ENCODE results near the gene DDX3X.
A peak's percentile ranks its signal among the peaks of the same experiment; 100 is the strongest.
"Not testable (repeated sequence)": the region's sequence is repeated elsewhere in the genome, so short reads cannot be mapped to it uniquely, and the experiment has no call there.

The DDX3X gene

GRCh38 chrX:41373989-41374606 lies 40.1 kb downstream of the DDX3X start:
- DNase-seq, result no peak

GRCh38 chrX:41377624-41378023 lies 43.7 kb downstream of the DDX3X start:
- peak in 1 of 5 donors; percentile 12 for DNase-seq

- no peak for DNase-seq
Measured at GRCh38 chrX:41381685-41382084, 47.7 kb downstream of the DDX3X start.

DNA sequence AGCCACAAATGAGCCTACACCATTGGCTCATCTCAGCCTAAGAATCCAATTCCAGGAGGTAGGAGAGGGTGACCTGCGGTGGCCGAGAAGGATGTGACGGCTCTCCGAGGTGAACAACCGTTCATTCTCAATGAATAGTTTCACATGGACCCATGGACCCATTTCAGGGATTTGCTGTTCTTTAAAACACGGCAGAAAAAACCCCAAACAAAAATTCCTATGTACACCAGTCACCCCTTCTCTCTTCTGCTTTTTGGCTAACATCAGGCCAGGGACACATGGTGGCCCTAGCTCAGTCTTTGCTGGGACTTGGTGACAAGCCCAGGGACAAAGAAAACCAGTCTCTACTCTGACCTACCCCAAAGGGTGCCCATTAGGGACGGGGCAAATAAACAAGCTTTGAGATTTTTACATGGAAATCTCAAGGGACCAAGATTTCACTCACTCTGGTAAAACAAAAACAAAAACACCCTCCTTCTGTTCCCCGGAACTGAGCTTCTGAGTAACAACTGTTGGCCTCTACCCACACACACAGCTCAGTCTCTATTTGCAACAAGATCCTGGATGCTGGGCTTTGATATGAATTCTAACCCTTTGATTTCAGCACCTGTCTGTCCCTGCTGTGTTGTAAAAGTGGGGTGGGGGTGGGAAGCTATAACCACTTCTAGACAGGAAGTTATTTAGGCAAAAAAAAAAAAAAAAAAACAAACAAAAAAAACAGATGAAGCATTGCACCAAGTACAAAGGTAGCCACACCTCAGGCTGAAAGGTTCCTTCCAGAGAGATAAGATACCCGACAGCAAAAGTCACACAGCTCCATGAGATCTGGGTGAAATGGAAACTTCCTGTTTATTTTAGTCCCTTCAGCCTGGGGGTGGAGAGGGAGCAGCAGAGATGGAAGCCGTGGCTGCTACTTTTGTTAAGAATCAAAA lies 49.0 kb downstream of the DDX3X start:
- DNase-seq, result peak in 3 of 5 donors; percentile 5 to 74 (median 20)

- peak in 4 of 5 donors; percentile 8 to 87 (median 38) for DNase-seq
Measured at GRCh38 chrX:41384051-41384705, 50.2 kb downstream of the DDX3X start.

DNA sequence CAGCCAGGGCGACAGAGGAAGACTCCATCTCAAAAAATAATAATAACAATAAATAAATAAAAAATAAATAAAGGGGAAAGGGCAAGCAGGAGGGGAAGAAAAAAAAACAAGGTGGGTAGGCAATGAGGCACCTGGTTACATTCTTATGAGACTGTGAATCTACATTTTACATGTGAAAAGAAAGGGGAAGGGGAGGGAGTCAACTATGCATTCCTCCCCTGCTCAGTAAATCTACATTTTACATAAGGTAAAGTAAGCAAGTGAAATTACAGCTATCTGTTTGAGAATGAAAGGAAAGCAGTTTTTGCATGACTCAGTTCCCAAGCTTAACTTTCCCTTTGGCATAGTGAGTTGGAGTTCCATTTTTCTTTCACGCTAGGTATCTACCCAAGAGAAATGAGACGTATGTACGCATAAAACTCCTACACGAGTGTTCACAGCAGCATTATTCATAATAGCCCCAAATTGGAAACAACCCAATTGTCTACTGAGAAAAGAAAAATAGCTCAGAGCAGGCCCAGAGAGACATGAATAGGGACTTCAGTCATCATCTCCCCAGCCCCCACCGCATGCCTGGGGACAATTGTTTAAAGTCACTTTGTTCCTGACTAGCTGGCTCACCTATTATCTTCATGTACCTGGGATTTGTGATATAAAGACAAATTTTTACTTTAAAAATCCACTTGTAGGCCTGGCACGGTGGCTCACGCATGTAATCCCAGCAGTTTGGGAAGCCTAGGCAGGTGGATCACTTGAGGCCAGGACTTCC lies 52.4 kb downstream of the DDX3X start:
- DNase-seq, result no peak

DNA sequence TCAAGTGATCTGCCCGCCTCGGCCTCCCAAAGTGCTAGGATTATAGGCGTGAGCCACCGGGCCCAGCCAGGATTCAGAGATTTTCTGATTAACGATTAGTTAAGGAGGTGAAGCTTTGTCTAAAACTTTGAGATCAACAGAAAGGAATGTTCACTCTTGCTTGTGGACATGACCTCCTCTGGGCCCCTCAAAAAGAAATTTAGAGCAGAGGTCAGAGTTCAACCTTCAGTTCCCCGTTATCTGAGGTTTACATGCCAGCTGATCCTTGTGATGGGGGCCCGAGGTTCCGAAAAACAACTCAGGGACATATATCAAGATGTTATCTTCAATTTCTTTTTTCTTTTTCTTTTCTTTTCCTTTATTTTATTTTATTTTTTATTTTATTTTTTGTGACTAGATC lies 54.6 kb downstream of the DDX3X start:
- DNase-seq, result no peak

DNA sequence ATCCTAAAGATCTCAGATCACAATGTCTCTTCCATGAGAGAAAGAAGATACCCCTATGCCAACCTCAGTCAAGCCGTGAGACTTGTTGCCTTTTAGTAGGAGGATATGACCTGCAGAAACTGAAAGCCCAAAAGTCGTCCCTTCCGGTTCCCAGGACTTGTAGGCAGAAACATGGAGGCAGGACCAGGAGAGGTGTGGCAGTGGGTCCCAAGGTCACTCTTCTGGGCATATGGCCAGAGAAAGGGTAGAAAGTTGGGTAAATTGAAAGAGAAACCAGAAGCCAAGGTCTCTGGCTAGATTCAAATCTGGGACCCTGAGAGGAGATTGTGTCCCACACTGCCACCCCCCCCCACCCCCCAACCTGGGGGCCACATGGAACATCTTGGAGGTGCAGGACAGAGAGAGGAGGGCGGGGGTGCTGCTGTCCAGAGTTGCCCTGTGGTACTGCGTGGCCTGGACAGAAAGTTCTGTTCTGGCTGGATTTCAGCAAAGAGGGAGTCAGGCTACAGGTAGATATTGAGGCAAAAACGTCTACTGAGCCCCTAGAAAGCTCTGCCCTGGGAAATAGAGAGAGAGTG lies 55.4 kb downstream of the DDX3X start:
- DNase-seq, result no peak

GRCh38 chrX:41390576-41390975 lies 56.6 kb downstream of the DDX3X start:
- not testable (repeated sequence) for DNase-seq

DNA sequence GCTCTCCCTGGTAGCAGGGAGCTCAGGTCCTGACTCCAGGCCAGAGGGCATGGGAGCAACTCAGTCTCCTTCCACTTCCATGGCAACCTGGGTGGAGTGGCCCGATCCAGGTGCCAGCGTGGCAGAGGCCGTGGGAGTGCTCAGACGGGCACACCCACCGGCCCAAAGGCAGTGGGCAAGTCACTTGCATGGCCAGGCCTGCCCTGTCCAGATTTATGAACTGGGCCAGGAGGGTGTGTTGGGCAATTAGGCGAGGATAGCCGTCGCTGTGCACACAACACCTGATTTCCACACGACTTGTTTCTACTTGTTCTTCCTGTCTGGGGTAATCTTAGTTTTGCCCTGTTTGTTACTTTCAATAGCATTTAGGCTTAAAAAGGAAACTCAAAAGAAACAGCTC lies 57.6 kb downstream of the DDX3X start:
- DNase-seq, result no peak

- DNase-seq, result no peak
Measured at GRCh38 chrX:41394293-41394692, 60.3 kb downstream of the DDX3X start.

DNA sequence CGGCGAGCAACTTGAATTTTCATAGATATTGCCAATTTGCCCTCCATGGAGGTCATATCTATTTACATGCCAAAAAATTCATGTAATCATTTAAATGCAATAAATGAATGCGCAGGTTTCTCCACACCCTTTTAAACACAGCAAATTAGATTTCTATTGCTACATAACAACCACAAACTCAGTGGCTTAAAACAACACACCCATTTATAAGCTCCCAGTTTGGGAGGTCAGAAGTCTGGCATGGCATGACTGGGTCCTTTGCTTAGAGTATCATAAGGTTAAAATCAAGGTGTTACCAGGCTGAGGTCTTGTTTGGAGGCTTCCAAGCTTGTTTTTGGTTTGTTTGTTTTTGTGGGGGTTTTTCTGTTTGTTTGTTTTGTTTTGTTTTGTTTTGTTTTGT lies 63.3 kb downstream of the DDX3X start:
- DNase-seq, result no peak

GRCh38 chrX:41397768-41398167 lies 63.8 kb downstream of the DDX3X start:
- no peak for DNase-seq

- DNase-seq, result not testable (repeated sequence)
Measured at GRCh38 chrX:41402556-41402955, 68.6 kb downstream of the DDX3X start.

DNA sequence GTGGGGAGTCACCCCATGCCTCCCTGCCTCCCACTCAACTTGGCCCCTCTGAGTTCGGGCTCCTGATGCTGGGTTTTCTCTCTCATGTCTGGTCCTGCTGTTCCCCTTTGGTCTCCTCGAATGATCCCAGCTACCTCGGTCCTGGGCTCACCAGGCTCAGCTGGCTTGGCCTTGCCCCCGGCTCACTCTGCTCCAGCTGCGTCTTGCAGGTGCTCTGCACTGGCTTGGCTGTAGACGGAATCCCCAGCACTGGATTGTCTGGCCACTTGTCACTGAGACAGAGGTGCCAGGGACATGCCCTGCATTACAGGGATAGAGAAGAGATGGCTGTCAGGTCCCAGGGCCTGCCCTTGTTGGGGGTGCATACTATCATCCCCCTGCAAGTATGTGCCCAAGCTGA lies 71.6 kb downstream of the DDX3X start:
- no peak for DNase-seq

DNA sequence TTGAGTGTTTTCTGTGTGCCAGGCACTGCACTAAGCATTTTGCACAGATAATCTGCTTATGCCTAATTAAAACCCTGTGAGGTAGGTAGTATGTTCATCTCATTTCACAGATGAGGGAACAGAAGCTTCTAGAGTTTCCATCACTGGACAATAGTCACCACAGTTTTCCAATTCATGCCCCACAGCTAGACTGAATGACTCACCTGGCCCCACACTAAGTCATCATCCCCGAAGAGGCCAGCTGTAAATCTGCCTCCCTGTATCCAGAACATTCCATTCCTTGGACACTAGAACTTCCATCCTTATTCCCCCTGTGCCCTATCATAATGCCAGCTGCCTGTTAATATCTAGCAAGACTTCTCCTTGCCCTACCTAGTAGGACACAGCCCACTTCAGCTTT lies 72.2 kb downstream of the DDX3X start:
- no peak for DNase-seq

- no peak for DNase-seq
Measured at GRCh38 chrX:41407816-41408215, 73.9 kb downstream of the DDX3X start.

DNA sequence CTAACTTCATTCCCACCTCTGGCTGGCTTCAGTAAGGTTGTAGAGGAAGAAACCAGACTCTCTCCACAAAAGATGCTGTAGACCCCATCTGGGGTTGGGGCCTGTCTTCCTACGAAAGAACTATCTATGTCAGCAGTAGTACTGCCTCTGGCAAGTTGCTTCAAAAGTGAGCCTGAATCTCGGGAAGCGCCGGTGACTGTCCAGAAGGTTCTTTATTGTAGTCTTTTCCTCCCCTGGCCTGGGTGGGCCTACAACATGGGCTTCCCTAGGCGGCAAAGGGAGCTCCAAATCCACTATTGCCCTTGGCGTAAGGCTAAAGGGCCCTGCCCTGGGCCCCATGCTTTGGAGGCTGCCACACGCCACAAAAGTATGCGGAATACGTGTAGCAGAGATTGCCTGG lies 74.6 kb downstream of the DDX3X start:
- no peak for DNase-seq

DNA sequence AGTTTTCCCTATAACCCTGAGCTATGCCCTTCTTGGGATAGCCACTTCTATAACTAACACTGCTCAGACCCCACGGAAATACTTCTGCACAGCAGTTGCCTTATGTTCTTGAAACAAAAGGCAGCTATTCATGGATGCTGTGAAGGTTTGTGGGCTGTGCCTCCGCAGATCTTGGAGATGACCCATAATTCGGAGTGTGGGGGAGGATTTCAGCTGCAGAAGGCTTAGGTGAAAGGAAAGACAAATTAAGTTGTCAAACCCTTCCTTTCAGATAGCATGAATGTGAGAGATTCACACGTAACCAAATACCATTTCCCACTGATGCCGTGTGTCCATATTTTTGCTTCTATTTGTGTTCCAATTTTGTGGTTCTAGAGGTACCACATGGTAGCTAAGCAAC lies 75.0 kb downstream of the DDX3X start:
- no peak for DNase-seq

GRCh38 chrX:41411222-41411621 lies 77.3 kb downstream of the DDX3X start:
- DNase-seq, result not testable (repeated sequence)

DNA sequence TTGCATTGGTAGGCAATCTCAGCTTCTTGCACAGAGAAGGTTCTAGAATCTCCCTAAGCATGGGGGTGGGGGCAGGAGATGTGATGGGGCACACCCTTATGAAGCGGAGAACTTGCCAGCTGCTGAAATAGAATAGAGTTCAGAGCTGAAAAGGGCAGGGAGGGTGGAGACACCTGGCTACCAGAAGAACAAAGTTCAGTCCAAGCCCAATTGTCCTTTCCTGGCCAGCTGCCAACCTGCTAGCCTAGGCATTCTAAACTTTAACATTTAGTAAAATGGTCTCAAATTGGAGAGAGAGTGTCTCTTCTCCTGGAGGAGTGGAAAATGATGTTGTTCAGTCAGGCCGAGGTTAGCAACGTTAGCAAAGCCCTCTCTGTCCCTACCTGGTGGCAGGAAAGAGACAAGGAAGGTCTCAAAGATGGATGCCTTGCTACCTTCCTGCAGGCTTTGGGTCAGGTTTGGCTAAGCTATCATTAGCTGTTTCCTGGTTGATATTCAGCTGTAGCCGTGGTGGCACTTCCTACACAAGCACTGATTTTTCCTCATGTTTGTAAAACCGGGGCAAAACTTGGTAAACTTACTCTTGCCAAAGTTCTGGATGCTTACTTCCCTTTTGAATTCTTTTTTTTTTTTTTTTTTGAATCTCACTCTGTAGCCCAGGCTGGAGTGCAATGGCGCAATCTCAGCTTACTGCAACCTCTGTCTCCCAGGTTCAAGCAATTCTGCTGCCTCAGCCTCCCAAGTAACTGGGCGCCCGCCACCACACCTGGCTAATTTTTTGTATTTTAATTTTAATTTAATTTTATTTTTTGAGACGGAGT lies 78.5 kb downstream of the DDX3X start:
- DNase-seq, result no peak
